SIG-M5 treated with dmso at 0.1 percent for 504 hours (cell line): ENCODE data around the gene MUC5B.
"Not testable (repeated sequence)": the region's sequence is repeated elsewhere in the genome, so short reads cannot be mapped to it uniquely, and the experiment has no call there.

Experiments used
- DNase-seq: peaks from one replicate; lab custom pipeline; 2025; ENCODE audit not compliant: unreplicated experiment; lab: John Stamatoyannopoulos, UW

MUC5B gene

GRCh38 chr11:1188451-1189130, 34.3 kb upstream of the MUC5B start:
- DNase-seq: not testable (repeated sequence)

GRCh38 chr11:1189816-1190215, 33.0 kb upstream of the MUC5B start:
- not testable (repeated sequence) for DNase-seq

DNA sequence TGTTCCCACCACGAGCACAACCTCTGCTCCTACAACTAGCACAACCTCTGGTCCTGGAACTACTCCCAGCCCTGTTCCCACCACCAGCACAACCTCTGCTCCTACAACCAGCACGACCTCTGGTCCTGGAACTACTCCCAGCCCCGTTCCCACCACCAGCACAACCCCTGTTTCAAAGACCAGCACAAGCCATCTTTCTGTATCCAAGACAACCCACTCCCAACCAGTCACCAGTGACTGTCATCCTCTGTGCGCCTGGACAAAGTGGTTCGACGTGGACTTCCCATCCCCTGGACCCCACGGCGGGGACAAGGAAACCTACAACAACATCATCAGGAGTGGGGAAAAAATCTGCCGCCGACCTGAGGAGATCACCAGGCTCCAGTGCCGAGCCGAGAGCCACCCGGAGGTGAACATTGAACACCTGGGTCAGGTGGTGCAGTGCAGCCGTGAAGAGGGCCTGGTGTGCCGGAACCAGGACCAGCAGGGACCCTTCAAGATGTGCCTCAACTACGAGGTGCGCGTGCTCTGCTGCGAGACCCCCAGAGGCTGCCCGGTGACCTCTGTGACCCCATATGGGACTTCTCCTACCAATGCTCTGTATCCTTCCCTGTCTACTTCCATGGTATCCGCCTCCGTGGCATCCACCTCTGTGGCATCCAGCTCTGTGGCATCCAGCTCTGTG, 30.9 kb upstream of the MUC5B start:
- not testable (repeated sequence) for DNase-seq

- no peak for DNase-seq
Observed at GRCh38 chr11:1192741-1193325, 30.0 kb upstream of the MUC5B start.

- DNase-seq: no peak
Observed at GRCh38 chr11:1193326-1194230, 29.3 kb upstream of the MUC5B start.

DNA sequence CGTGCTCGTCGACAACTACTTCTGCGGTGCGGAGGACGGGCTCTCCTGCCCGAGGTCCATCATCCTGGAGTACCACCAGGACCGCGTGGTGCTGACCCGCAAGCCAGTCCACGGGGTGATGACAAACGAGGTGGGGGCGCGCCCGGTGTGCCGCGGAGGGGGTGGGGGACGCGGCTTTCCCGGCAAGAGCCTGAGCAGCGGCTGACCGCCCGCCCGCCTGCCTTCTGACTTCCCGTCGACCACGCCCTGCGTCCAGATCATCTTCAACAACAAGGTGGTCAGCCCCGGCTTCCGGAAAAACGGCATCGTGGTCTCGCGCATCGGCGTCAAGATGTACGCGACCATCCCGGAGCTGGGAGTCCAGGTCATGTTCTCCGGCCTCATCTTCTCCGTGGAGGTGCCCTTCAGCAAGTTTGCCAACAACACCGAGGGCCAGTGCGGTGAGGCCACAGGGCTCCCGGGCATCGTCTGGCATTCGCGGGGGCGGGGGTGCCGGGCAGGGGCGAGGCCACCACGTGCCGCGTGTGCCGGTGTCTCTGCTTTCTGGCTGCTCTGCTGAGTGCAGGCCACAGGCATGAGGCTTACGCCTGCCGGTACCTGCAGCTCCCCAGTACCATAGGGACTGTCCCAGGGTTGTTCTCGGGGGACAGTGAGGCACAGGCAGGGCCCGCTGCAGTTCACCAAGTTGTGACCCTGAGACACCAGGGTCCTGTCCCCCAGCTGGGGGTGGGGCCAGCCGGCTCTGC, 28.5 kb upstream of the MUC5B start:
- DNase-seq: no peak

DNA sequence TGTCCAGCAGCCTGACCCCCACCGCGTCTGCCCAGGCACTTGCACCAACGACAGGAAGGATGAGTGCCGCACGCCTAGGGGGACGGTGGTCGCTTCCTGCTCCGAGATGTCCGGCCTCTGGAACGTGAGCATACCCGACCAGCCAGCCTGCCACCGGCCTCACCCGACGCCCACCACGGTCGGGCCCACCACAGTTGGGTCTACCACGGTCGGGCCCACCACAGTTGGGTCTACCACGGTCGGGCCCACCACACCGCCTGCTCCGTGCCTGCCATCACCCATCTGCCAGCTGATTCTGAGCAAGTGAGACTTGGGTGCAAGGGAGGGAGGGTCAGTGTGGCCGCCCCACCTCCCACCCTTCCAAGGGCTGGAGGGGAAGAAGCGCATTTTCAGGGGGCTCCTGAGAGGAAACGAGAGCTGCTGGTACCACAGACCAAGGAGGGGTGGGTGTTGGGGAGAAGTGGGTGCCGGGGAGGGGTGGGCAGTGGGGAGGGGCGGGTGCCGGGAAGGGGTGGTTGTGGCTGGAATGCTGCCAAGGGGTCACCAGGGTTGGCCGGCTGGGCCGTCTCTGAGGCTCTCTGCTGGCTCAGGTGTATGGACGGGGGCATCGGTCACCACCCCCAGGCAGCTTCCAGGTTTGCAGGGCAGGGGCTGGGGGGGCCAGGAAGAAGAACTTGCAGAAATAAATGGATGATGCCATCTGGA, 27.7 kb upstream of the MUC5B start:
- DNase-seq: no peak

DNA sequence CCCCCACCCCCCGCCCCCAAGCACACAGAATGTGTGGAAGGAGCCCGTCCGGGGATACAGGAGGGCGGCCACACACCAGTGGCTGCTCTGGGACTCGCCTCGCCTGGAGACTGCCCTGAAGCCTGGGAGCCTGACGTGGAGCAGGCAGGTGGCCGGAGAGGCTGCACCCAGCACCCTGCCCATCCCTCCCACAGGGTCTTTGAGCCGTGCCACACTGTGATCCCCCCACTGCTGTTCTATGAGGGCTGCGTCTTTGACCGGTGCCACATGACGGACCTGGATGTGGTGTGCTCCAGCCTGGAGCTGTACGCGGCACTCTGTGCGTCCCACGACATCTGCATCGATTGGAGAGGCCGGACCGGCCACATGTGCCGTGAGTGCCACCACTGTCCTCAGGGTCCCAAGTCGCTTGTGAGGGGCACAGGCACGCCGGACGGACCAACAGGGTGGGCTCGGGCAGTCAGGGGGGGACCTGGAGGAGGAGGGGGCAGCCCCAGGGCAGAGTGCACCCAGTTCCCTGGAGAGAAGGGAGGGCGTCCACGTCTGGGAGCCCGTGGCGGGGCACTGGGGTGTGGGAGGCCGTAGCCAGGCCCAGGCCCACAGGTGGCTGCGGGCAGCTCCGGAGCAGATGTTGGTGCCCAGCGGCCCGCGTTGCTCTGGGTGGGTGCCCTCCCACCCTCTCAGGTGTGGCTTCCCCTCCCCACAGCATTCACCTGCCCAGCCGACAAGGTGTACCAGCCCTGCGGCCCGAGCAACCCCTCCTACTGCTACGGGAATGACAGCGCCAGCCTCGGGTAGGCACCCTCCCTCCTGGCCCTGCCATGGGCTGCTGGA, 27.0 kb upstream of the MUC5B start:
- DNase-seq: no peak

GRCh38 chr11:1196516-1197391, 26.1 kb upstream of the MUC5B start:
- no peak for DNase-seq

DNA sequence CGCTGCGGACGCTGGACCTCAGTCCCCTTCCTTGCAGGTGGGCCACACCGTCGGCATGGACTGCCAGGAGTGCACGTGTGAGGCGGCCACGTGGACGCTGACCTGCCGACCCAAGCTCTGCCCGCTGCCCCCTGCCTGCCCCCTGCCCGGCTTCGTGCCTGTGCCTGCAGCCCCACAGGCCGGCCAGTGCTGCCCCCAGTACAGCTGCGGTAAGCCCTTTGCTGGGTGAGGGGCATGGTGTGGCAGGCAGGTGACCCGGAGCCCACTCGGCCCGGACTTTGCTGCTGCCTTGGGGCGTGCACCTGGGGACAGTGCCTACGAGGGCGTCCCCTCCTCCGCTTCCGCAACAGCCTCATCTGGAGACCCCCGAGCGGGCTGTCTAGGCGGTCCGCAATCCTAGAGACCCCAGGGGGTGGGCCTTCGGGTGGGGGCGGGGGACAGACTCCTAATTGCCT, 25.4 kb upstream of the MUC5B start:
- DNase-seq: no peak

DNA sequence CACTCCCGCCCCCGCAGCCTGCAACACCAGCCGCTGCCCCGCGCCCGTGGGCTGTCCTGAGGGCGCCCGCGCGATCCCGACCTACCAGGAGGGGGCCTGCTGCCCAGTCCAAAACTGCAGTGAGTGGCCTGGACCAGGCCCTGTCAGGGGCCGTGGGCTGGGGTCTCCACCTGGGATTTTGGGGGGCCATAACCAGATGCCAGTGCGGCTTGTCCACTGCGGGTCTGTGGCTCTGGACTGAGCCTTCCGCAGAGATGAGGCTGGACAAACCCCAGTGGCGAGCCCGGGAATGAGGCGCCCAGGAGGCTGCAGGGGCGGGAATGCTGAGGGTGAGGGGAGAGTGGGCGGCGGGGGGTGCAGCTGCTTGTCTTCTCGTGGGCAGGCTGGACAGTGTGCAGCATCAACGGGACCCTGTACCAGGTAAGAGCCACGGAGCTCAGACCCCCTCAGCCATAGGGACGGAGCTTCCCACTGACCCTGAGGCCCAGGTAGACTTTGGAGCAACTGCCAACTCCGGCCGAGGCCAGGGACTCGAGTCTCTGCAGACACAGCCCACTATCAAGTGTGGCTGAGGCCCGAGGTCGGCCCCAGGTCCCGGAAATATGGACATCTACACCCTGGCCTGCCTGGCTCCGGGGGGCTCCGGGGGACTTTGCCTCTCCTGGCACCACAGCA, 24.8 kb upstream of the MUC5B start:
- no peak for DNase-seq

- DNase-seq: no peak
Observed at GRCh38 chr11:1198561-1199240, 24.2 kb upstream of the MUC5B start.

DNA sequence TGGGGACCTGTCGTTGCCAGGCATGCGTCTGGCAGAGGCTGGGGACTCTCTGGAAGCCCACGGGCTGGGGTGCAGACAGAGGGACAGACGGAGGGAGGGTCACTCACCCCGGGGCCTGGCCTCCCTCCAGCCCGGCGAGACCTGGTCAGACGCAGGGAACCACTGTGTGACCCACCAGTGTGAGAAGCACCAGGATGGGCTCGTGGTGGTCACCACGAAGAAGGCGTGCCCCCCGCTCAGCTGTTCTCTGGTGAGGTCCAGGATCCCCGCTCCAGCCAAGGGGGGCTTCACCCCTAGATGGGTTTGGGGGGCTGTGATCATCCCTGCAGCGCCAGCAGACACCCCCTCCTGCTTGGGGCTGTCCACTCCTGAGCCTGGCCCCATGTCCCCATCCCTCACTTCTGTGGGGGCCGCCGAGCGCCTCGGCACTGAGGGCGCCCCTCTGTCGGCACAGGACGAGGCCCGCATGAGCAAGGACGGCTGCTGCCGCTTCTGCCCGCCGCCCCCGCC, 23.6 kb upstream of the MUC5B start:
- DNase-seq: no peak

GRCh38 chr11:1199751-1200610, 22.9 kb upstream of the MUC5B start:
- DNase-seq: no peak

GRCh38 chr11:1200611-1201191, 22.2 kb upstream of the MUC5B start:
- DNase-seq: no peak
